Measurements from ENCODE around the gene COL23A1.

GRCh38 chr5:178340187-178340586, 250.0 kb downstream of the COL23A1 start:
- TF ChIP-seq CTCF (conservative IDR thresholded peaks at IDR 0.05 in 1 of 2, IDR thresholded peaks at IDR 0.05 in 1 of 2; ENCODE audit: low read depth in 1 of 2, low read length in 2 of 2) (no peak), EZH2 (IDR thresholded peaks at IDR 0.05; ENCODE audit: low read length, missing control alignments) (no peak)

All from fibroblast of lung (primary cell).